ENCODE measurements around the gene FAM228B. TPM values are rescaled to one million over a fixed set of nuclear protein-coding genes. Genes with fewer than 3 reads are reported as not detected.
A peak's percentile ranks its signal among the peaks of the same experiment; 100 is the strongest.
"Not testable (repeated sequence)": the region's sequence is repeated elsewhere in the genome, so short reads cannot be mapped to it uniquely, and the experiment has no call there.

FAM228B gene
- total and polyA plus RNA-seq, 7 donors = 1.4 to 44.1 (median 24.7) TPM

GRCh38 chr2:24122366-24123194 is 689 bp upstream of the FAM228B start:
- Histone ChIP-seq H3K36me3 (no peaks in the 10 kb centered on the region), H3K27ac (peak overlapping the region; percentile 88 to 94 (median 92)), H3K4me1 (peaks cover 0 to 32% (median 15%) of the 10 kb centered on the region in 4 donors), H3K9me3 (no peaks in the 10 kb centered on the region), H3K4me3 (peak overlapping the region; percentile 46 to 68 (median 66)), H3K27me3 (no peaks in the 10 kb centered on the region)
- intact Hi-C loops (cut with DNase I) = loop anchor here (2.0 to 10.0 kb wide), 4 partner anchors 38 to 672 kb away; partner anchors contain the start of genes CENPO, PTRHD1, SF3B6 and TP53I3
- DNase-seq = no peak
- no peak for TF ChIP-seq POLR2A (IDR thresholded peaks at IDR 0.05)
- TF ChIP-seq POLR2AphosphoS5 (IDR thresholded peaks at IDR 0.05) = no peak
- TF ChIP-seq CTCF (IDR thresholded peaks at IDR 0.05) = no peak
- TF ChIP-seq EP300 (IDR thresholded peaks at IDR 0.05) = no peak
- 9 to 10% methylated on average over 15 of the region's 15 CpGs for WGBS, 2 donors

GRCh38 chr2:24123922-24124580 is 782 bp downstream of the FAM228B start:
- Histone ChIP-seq H3K36me3 (no peaks in the 10 kb centered on the region), H3K27ac (peak overlapping the region; percentile 88 to 94 (median 92)), H3K4me3 (peak overlapping the region; percentile 46 to 68 (median 66)), H3K4me1 (peaks cover 0 to 32% (median 15%) of the 10 kb centered on the region in 4 donors), H3K27me3 (no peaks in the 10 kb centered on the region), H3K9me3 (no peaks in the 10 kb centered on the region)
- 10 to 16% methylated on average over 9 of the region's 9 CpGs for WGBS, 2 donors
- DNase-seq = no peak
- TF ChIP-seq EP300 (IDR thresholded peaks at IDR 0.05) (no peak), POLR2AphosphoS5 (IDR thresholded peaks at IDR 0.05) (no peak), CTCF (IDR thresholded peaks at IDR 0.05) (no peak), POLR2A (IDR thresholded peaks at IDR 0.05) (no peak)
- intact Hi-C loops (cut with DNase I) = loop anchor here (2.0 to 10.0 kb wide), 4 partner anchors 39 to 671 kb away; partner anchors contain the start of genes CENPO, PTRHD1, SF3B6 and TP53I3

- H3K4me1 ChIP-seq = peaks cover 0 to 31% (median 15%) of the 10 kb centered on the region in 4 donors
- TF ChIP-seq POLR2A (IDR thresholded peaks at IDR 0.05) (no peak), CTCF (IDR thresholded peaks at IDR 0.05) (no peak), POLR2AphosphoS5 (IDR thresholded peaks at IDR 0.05) (no peak), EP300 (IDR thresholded peaks at IDR 0.05) (no peak)
- 21 to 41% methylated on average over 1 of the region's 1 CpG for WGBS, 2 donors
- no peak for DNase-seq
- intact Hi-C loops (cut with DNase I) = loop anchor here (10.0 kb wide), 2 partner anchors 259 to 669 kb away; partner anchors contain the start of genes CENPO and PTRHD1
- H3K4me3 ChIP-seq = no peak overlapping the region
- H3K9me3 ChIP-seq = no peaks in the 10 kb centered on the region
- no peaks in the 10 kb centered on the region for H3K27me3 ChIP-seq
- no peaks in the 10 kb centered on the region for H3K36me3 ChIP-seq
- H3K27ac ChIP-seq = no peak overlapping the region
Observed at GRCh38 chr2:24125956-24126355, 2.7 kb downstream of the FAM228B start.

GRCh38 chr2:24132543-24132942 is 9.3 kb downstream of the FAM228B start:
- DNase-seq = no peak
- intact Hi-C loops (cut with DNase I) = no loop called here
- H3K9me3 ChIP-seq = no peaks in the 10 kb centered on the region
- no peaks in the 10 kb centered on the region for H3K36me3 ChIP-seq
- WGBS, 2 donors = 97 to 98% methylated on average over 3 of the region's 3 CpGs
- H3K27ac ChIP-seq = no peak overlapping the region
- no peak overlapping the region for H3K4me3 ChIP-seq
- no peaks in the 10 kb centered on the region for H3K27me3 ChIP-seq
- TF ChIP-seq POLR2A (IDR thresholded peaks at IDR 0.05) (no peak), CTCF (IDR thresholded peaks at IDR 0.05) (no peak), EP300 (IDR thresholded peaks at IDR 0.05) (no peak), POLR2AphosphoS5 (IDR thresholded peaks at IDR 0.05) (no peak)
- H3K4me1 ChIP-seq = no peaks in the 10 kb centered on the region

- WGBS, 2 donors = 93 to 94% methylated on average over 5 of the region's 5 CpGs
- H3K4me1 ChIP-seq; H3K9me3 ChIP-seq; H3K27ac ChIP-seq; DNase-seq; H3K4me3 ChIP-seq; H3K27me3 ChIP-seq; intact Hi-C loops (cut with DNase I); H3K36me3 ChIP-seq: not testable (repeated sequence)
Observed at GRCh38 chr2:24140305-24140704, 17.0 kb downstream of the FAM228B start.
